HG02884 (cell line): ENCODE results near the gene ING3.

Experiments used
- ATAC-seq: cut with Tn5 transposase; IDR thresholded peaks from one replicate; pipeline ENCODE4 v1.9.1; 2021; ENCODE audit warnings: mild to moderate bottlenecking, moderate library complexity; ENCODE audit not compliant: unreplicated experiment

The ING3 gene

DNA sequence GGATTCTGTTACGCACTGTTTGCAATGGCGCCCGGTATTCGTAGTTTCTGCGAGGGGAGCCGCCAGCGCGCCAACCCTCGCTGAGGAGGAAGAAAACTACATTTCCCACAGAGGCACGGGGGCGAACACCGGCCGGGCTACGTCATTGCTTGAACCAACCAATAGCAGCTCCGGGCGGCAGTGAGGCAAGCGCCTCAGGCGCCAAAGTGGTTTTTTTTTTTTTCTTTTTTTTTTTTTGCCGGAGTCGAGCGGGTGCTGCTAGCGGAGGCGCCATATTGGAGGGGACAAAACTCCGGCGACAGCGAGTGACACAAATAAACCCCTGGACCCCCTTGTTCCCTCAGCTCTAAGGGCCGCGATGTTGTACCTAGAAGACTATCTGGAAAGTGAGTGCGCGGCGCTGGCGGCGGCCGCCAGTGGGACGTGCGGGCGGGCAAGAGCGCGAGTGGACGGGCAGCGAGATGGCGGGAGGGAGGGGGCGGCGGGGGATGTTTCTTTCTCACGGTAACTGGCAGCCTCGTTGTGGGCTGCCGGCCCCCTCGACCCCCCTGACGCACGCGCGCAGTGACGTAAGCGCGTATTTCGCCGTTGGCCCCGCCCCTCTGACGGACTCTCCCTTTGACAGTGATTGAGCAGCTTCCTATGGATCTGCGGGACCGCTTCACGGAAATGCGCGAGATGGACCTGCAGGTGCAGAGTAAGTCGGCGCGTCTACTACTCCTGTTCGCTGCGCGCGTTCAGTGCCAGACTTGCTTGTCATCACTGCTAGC lies at the start of gene ING3:
TSS of gene ING3 (plus strand) at position 239 of the 770 bp plus-strand sequence. CDS start at position 359, 120 bp downstream.
- peak; percentile 95 for ATAC-seq

- no peak for ATAC-seq
These were observed 35.1 kb upstream of the ING3 start for GRCh38 chr7:120915314-120916105.

- no peak for ATAC-seq
These were observed 34.5 kb upstream of the ING3 start for GRCh38 chr7:120916121-120916520.

DNA sequence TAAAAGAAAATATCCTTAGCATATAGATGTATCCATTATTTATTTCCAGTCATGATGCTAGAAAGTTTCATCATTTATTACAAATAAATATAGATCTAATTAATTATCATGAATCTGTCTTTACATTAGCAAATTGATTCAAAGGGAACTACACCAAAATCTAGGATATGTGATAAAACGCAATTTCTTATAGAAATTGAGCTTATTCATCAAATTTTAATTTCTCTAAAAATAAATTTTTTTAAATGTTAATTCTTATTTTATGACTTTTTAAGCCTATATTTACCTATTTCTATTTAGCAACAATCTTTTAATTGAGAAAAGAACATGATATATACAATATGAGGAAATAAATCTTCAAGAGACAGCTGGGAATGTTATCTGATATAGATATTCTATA lies 34.0 kb upstream of the ING3 start:
- no peak for ATAC-seq

- no peak for ATAC-seq
These were observed 31.1 kb upstream of the ING3 start for GRCh38 chr7:120919466-120919865.

DNA sequence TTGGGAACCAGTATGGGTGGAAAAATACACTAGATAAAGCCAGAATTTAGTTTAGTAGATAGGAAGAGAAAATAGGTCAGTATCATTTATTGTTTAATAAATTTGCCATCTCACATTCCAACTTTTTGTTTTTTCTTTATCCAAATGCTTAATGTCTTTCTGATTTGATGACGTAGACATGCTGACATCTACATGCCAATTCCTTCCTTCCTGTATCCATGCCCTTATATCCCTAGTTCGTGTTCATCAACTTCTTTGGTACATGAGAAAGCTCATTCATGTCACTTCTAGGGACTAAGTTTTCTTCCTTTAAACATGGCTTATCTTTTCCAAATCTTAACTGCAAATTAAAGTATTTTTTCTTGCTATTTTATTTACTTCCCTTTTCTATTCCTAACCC lies 30.5 kb upstream of the ING3 start:
- ATAC-seq, result no peak

DNA sequence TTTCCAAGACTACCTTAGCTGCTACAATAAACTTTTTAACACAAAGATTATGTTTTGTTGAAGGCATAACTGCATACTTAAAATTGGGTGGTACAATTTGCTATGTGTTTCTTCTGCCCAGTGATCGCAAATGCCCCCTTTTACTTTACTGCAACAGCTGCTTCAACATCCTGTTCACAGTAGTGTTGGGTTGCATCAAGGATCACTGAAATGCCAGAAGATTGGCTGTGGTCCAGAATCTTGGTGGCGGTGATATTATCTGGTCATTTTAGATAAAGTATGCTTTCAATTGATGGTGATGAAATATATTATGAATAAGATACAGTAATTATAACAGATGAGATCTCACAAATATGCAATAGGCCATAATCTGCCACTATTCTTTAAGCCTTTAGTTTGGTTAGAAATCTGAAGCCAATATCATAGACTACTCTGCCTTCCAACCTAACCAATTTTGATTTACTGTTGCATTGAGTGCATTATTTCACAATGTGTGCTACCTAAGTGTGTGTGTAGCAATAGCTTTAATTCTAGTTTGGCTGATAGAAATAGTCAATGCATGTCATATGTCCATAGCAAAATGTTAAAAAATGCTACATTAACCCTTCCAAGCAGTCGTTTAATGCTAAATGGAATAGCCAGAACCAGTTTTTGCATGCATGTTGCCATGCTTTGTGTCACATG lies 29.8 kb upstream of the ING3 start:
- no peak for ATAC-seq

DNA sequence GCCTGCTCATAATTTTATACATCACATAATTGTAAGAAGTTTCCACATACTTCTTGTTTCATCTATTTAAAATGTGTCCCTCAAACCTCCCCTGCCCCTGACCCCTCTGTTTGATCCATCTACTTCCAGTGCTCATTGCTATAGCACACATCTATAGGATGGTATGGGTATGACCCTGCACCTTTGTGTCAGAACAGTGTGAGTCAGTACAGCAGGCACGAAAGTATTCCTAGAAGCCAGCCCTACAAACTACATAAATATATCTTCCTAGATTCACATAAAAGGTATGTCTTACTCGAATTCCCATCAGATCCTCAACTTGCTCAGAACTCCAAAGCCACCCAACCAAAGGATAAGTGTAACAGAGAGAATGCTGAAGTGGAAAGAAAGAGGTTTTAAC lies 25.7 kb upstream of the ING3 start:
- no peak for ATAC-seq

DNA sequence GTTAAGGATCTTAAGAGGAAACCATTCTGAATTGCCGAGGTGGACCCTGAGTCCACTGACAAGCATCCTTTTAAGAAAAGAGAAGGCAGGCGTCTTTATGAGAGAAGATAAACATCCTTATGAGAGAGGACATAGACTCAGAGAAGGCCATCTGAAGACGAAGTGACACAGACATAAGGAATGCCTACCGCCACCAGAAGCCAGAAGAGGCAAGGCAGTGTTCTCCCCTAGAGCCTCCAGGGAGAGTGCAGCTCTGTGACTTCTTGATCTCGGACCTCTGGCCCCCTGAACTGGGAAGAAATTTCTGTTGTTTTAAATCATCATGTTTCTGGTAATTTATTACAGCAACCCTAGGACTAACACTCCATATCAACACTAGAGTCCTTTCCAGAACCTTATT lies 25.2 kb upstream of the ING3 start:
- no peak for ATAC-seq

DNA sequence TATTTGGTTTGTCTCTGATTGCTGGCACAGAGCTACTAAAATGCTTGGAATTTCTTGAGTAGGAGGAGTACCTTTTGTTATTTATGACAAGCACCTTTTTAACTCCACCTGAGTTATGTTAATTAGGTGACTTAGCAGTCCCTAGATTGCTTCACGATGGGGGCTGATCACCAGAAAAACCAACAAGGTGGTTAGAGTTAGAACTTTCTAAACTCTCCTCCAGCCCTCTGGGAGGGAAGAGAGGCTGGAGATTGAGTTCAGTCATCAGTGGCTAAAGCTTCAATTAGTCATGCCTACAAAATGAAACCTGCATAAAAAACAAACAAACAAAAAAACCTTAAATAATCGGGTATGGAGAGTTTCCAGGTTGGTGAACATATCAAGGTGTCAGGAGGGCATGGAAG lies 23.6 kb upstream of the ING3 start:
- no peak for ATAC-seq

DNA sequence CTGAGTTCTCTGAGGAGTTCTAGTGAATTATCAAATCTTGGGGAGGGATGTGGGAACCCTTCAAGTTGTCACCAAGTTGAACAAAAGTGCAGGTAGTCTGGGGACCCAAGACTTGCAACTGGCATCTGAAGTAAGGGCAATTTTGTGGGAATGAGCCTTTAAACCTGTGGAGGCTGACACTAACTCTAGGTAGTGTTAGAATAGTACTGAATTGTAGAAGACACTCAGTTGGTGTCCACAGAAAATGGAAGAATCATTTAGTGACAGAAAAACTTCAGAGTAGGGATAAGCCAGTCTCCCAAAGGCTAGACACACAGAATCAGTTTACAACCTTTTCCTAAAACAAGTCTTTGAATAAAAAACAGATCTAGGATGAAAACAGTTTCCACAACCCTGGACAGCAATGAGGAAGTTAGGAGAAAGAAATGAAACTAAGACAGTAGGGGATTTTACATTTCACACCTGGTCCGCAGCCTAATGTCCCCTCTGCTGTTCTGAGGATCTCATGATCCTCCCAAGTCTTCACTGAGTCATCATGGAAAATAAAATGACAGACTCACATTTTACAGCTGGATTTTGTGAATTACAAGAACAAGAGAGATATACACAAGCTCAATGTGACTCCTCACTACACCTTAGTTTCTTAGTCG lies 23.0 kb upstream of the ING3 start:
- ATAC-seq, result peak; percentile 80

DNA sequence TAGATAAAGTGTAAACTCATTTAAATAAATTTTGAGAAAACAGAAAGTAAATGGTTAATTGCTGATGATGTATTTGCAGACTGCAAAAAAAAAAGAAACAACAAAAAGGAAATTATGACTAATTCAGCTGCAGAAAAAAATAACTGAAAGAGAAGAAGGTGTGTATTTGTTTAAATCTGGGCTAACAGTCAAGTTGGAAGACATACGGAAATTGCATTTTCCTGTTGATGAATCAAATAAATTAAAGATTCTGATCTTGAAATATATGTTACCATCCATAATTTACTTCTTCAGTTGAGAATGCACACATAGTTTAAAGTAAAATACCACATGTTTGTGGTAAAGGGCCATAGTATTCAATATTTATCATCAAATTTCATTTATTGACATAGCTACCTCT lies 19.3 kb upstream of the ING3 start:
- no peak for ATAC-seq

DNA sequence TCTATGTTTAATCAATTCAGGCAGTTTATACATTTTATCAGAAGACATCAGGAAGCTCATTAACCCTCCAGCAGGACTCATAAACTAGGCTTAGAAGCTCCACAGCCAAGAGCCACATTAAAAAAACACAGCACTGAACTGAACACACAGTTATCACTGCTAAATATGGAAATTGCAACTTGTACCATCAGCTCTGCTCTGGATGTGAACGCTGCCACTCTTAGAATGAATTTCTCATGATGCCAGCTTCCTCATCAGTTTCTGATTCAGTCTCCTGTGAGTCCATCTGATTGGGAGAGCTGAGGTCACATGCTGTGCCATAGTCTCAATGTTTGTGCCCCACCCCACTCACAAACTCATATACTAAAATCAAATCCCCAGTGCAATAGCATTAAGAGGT lies 17.1 kb upstream of the ING3 start:
- no peak for ATAC-seq

- ATAC-seq, result no peak
These were observed 11.2 kb upstream of the ING3 start for GRCh38 chr7:120939345-120939744.

- ATAC-seq, result peak; percentile 53
These were observed 9.5 kb upstream of the ING3 start for GRCh38 chr7:120941064-120941463.

GRCh38 chr7:120941856-120942255 lies 8.7 kb upstream of the ING3 start:
- ATAC-seq, result no peak

DNA sequence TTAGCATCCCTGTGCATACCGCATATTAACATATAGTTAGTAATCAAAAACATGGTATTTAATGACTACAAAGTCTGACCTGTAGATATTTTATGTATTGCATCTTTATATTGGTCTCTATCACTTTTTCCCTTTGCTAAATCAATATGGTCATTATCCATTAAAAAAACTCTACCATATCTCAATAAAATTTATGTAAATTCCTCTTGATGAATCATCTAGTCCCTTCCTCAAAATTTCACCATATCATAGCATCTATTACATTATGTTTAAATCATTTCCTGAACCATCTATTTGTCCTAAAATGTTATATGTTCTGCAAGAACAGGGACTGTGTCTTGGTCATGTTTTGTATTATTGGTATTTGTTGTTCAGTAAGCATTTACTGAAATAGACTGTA lies 7.7 kb upstream of the ING3 start:
- ATAC-seq, result no peak

DNA sequence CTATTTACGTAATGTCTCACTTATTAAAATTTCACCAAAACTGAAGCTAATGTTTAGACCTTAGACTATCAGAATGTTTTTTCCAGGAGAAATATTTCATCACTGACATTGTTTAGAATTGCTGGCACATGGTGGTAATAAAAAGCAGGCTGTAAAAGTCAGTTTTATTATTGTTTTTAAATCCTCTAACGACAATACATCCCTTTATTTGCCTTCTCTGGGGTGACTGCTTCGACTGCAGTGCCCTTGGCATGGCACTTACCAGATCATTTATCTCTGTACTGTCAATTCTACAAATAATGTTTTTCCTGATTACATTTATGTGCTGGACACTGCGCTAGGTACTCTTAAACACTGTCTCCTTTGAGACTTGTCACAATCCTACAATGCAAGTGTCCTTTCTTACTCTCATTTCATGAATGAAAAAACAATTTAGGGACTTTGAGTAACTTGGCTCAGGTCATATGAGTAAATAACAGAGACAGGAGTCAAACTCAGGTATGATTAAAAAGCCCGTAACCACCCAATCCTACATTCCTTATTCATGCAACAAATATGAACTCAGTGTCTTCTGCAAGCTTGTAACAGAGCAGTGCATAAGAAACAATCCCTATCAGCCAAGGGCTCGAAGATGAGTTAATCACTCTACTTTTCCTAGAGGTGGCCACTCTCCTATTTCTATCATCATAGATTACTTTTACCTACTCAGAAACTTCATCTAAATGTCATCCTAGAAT lies 5.6 kb upstream of the ING3 start:
- no peak for ATAC-seq

- ATAC-seq, result no peak
These were observed 2.6 kb upstream of the ING3 start for GRCh38 chr7:120947980-120948379.

DNA sequence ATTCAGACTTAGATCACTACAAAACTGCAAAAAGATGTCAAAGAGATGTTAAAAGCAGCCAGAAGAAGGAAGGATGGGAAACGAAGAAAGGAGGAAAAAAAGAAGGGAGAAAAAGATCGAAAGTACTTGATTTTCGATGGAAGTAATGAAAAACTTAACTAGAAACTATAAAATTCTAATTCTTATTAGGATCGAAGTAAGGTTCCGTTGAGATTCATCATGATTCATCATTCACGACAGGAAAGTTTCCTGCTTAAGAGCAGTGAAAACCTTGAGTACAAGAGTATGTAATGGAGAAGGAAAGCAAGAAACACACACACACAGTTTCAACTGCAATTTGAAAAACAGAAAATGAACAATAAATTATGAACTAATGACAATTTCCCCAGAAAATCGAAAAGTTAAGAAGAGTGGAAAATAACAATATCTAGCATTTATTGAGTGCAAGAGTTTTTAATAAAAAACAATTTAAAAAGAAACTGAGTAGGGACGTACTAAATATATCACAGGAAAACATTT lies 1.1 kb upstream of the ING3 start:
- ATAC-seq, result no peak
